Measurements from ENCODE around the gene NRN1. TPM values are rescaled to one million over a fixed set of nuclear protein-coding genes. Genes with fewer than 3 reads are reported as not detected.
A peak's percentile ranks its signal among the peaks of the same experiment; 100 is the strongest.

Gene NRN1
- total and polyA plus RNA-seq, 9 donors, result 1.8 to 31.9 (median 5.5) TPM

GRCh38 chr6:6006006-6006427, 708 bp downstream of the NRN1 start:
- Histone ChIP-seq H3K36me3 (no peaks in the 10 kb centered on the region), H3K4me1 (ENCODE audit: insufficient read depth) (peaks cover 6% of the 10 kb centered on the region), H3K9me3 (peaks cover 0 to 3% of the 10 kb centered on the region in 2 donors), H3K27ac (no peak overlapping the region), H3K4me3 (peak overlapping the region; percentile 10), H3K27me3 (no peaks in the 10 kb centered on the region)
- intact Hi-C loops (cut with DNase I), result no loop called here
- TF ChIP-seq EP300 (IDR thresholded peaks at IDR 0.05) (no peak), CTCF (IDR thresholded peaks at IDR 0.05) (no peak), POLR2A (IDR thresholded peaks at IDR 0.05) (no peak)
- WGBS, 3 donors, result 5 to 7% (median 7%) methylated on average over 10 of the region's 10 CpGs
- DNase-seq, result no peak

GRCh38 chr6:6005051-6006005, 1.4 kb downstream of the NRN1 start:
- H3K4me3 ChIP-seq, result peak overlapping the region; percentile 10
- intact Hi-C loops (cut with DNase I), result no loop called here
- H3K36me3 ChIP-seq, result no peaks in the 10 kb centered on the region
- no peaks in the 10 kb centered on the region for H3K27me3 ChIP-seq
- peaks cover 6% of the 10 kb centered on the region for H3K4me1 ChIP-seq (ENCODE audit: insufficient read depth)
- no peak for DNase-seq
- TF ChIP-seq POLR2A (IDR thresholded peaks at IDR 0.05), result no peak
- no peak for TF ChIP-seq EP300 (IDR thresholded peaks at IDR 0.05)
- no peak for TF ChIP-seq CTCF (IDR thresholded peaks at IDR 0.05)
- WGBS, 3 donors, result 8 to 10% (median 9%) methylated on average over 13 of the region's 13 CpGs
- peaks cover 0 to 5% of the 10 kb centered on the region in 2 donors for H3K9me3 ChIP-seq
- no peak overlapping the region for H3K27ac ChIP-seq

GRCh38 chr6:6004390-6004995, 2.2 kb downstream of the NRN1 start:
- intact Hi-C loops (cut with DNase I), result no loop called here
- Histone ChIP-seq H3K27me3 (no peaks in the 10 kb centered on the region), H3K27ac (no peak overlapping the region), H3K4me1 (ENCODE audit: insufficient read depth) (peaks cover 6% of the 10 kb centered on the region), H3K36me3 (no peaks in the 10 kb centered on the region), H3K9me3 (peaks cover 0 to 12% of the 10 kb centered on the region in 2 donors), H3K4me3 (peak overlapping the region; percentile 0)
- no peak for TF ChIP-seq EP300 (IDR thresholded peaks at IDR 0.05)
- TF ChIP-seq CTCF (IDR thresholded peaks at IDR 0.05), result no peak
- no peak for TF ChIP-seq POLR2A (IDR thresholded peaks at IDR 0.05)
- no peak for DNase-seq
- 11 to 13% (median 13%) methylated on average over 37 of the region's 37 CpGs for WGBS, 3 donors

- H3K9me3 ChIP-seq, result peaks cover 0 to 12% of the 10 kb centered on the region in 2 donors
- H3K4me1 ChIP-seq (ENCODE audit: insufficient read depth), result peaks cover 6% of the 10 kb centered on the region
- H3K27me3 ChIP-seq, result no peaks in the 10 kb centered on the region
- TF ChIP-seq EP300 (IDR thresholded peaks at IDR 0.05) (no peak), CTCF (IDR thresholded peaks at IDR 0.05) (no peak)
- 4 to 5% (median 4%) methylated on average over 53 to 64 of the region's 64 CpGs for WGBS, 3 donors
- no peak overlapping the region for H3K27ac ChIP-seq
- H3K4me3 ChIP-seq, result peak overlapping the region; percentile 27
- H3K36me3 ChIP-seq, result no peaks in the 10 kb centered on the region
- intact Hi-C loops (cut with DNase I), result no loop called here
- DNase-seq, result no peak
Measured at GRCh38 chr6:6003621-6004366, 2.9 kb downstream of the NRN1 start.
